ENCODE measurements around the gene PLGRKT. TPM values are rescaled to one million over a fixed set of nuclear protein-coding genes. Genes with fewer than 3 reads are reported as not detected.

The PLGRKT gene
- total and polyA plus RNA-seq, 4 donors, result 4.1 to 11.3 (median 7.2) TPM

DNA sequence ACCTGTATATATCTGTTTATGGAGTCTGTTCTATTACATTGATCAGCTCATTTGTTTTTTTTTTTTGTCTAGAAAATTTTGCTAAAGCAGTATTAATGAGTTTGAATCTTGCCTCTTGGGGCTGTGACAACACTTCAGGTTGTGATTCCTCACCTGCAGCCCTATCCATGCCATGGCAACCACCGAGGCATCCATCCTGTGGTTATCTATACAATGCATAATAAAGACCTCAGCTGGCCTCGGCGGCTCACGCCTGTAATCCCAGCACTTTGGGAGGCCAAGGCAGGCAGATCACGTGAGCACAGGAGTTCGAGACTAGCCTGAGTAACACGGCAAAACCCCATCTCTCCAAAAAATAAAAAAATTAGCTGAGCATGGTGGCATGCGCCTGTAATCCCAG, 44.5 kb upstream of the PLGRKT start:
- DNase-seq (ENCODE audit: low spot score), result no peak
- Histone ChIP-seq H3K4me3 (ENCODE audit: low read depth in 1 of 3, low read length in 3 of 3) (no peak overlapping the region), H3K27ac (ENCODE audit: low read depth in 1 of 2, low read length in 2 of 2) (no peak overlapping the region), H3K36me3 (ENCODE audit: control insufficient read depth in 4 of 4, insufficient read depth in 3 of 4, low read depth in 1 of 4, low read length in 3 of 4) (no peaks in the 10 kb centered on the region), H3K9ac (ENCODE audit: low read depth in 1 of 2, low read length in 2 of 2) (no peak overlapping the region), H3K27me3 (ENCODE audit: control insufficient read depth in 4 of 4, insufficient read depth in 4 of 4, low read length in 3 of 4) (no peaks in the 10 kb centered on the region), H3K9me3 (ENCODE audit: control insufficient read depth in 4 of 4, low read length in 3 of 4) (no peaks in the 10 kb centered on the region), H3K4me1 (ENCODE audit: control insufficient read depth in 4 of 4, insufficient read depth in 4 of 4, low read length in 3 of 4) (no peaks in the 10 kb centered on the region)
- TF ChIP-seq FOXA2 (IDR thresholded peaks at IDR 0.05) (no peak), NR2F2 (IDR thresholded peaks at IDR 0.05) (no peak), RXRA (IDR thresholded peaks at IDR 0.05) (no peak), HNF4G (IDR thresholded peaks at IDR 0.05) (no peak), JUND (IDR thresholded peaks at IDR 0.05) (no peak), GABPA (IDR thresholded peaks at IDR 0.05 in 1 of 2, conservative IDR thresholded peaks at IDR 0.05 in 1 of 2) (no peak), YY1 (IDR thresholded peaks at IDR 0.05) (no peak), SP1 (IDR thresholded peaks at IDR 0.05) (no peak), TAF1 (conservative IDR thresholded peaks at IDR 0.05) (no peak), EGR1 (IDR thresholded peaks at IDR 0.05; ENCODE audit: low read depth in 2 of 2) (no peak), RAD21 (IDR thresholded peaks at IDR 0.05) (no peak)
- TF ChIP-seq, protein P1, sequence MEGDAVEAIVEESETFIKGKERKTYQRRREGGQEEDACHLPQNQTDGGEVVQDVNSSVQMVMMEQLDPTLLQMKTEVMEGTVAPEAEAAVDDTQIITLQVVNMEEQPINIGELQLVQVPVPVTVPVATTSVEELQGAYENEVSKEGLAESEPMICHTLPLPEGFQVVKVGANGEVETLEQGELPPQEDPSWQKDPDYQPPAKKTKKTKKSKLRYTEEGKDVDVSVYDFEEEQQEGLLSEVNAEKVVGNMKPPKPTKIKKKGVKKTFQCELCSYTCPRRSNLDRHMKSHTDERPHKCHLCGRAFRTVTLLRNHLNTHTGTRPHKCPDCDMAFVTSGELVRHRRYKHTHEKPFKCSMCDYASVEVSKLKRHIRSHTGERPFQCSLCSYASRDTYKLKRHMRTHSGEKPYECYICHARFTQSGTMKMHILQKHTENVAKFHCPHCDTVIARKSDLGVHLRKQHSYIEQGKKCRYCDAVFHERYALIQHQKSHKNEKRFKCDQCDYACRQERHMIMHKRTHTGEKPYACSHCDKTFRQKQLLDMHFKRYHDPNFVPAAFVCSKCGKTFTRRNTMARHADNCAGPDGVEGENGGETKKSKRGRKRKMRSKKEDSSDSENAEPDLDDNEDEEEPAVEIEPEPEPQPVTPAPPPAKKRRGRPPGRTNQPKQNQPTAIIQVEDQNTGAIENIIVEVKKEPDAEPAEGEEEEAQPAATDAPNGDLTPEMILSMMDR (IDR thresholded peaks at IDR 0.05; ENCODE audit: low read depth, low read length, missing input control), result no peak
- TF ChIP-seq, protein P2, sequence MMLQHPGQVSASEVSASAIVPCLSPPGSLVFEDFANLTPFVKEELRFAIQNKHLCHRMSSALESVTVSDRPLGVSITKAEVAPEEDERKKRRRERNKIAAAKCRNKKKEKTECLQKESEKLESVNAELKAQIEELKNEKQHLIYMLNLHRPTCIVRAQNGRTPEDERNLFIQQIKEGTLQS (IDR thresholded peaks at IDR 0.05), result no peak
- TF ChIP-seq, protein P3, sequence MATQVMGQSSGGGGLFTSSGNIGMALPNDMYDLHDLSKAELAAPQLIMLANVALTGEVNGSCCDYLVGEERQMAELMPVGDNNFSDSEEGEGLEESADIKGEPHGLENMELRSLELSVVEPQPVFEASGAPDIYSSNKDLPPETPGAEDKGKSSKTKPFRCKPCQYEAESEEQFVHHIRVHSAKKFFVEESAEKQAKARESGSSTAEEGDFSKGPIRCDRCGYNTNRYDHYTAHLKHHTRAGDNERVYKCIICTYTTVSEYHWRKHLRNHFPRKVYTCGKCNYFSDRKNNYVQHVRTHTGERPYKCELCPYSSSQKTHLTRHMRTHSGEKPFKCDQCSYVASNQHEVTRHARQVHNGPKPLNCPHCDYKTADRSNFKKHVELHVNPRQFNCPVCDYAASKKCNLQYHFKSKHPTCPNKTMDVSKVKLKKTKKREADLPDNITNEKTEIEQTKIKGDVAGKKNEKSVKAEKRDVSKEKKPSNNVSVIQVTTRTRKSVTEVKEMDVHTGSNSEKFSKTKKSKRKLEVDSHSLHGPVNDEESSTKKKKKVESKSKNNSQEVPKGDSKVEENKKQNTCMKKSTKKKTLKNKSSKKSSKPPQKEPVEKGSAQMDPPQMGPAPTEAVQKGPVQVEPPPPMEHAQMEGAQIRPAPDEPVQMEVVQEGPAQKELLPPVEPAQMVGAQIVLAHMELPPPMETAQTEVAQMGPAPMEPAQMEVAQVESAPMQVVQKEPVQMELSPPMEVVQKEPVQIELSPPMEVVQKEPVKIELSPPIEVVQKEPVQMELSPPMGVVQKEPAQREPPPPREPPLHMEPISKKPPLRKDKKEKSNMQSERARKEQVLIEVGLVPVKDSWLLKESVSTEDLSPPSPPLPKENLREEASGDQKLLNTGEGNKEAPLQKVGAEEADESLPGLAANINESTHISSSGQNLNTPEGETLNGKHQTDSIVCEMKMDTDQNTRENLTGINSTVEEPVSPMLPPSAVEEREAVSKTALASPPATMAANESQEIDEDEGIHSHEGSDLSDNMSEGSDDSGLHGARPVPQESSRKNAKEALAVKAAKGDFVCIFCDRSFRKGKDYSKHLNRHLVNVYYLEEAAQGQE (IDR thresholded peaks at IDR 0.05), result no peak
- 83% methylated on average over 8 of the region's 8 CpGs for WGBS

DNA sequence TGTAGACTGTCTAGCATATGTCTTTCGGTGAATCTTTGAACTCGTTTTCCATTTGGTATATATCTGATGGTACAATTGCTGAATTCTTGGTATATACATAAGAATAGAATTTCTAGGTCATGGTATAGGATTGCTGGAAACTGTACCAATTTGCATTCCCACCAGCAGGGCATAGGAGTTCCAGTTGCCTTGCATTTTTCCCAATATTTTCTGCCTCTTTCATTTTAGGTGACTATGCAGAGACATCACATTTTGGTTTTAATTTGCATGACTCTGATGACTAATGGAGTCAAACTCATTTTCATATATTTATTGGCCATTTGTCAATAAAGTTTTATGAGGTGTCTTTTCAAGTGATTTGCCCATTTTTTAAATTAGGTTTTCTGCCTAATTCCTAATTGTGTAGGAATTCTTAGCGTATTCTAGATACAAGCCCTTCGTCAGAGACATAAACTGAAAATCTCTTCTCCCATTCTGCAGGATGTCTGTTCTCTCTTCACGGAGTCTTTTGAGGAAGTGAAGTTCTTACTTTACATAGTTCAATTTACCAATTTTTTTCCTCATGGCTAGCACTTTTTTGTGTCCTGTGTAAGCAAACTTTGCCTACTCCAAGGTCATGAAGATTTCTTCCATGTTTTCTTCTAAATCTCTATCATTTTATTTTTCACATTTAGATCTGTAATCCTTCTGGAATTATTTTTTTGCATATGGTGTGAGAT, 43.8 kb upstream of the PLGRKT start:
- Histone ChIP-seq H3K9ac (ENCODE audit: low read depth in 1 of 2, low read length in 2 of 2) (no peak overlapping the region), H3K27me3 (ENCODE audit: control insufficient read depth in 4 of 4, insufficient read depth in 4 of 4, low read length in 3 of 4) (no peaks in the 10 kb centered on the region), H3K4me1 (ENCODE audit: control insufficient read depth in 4 of 4, insufficient read depth in 4 of 4, low read length in 3 of 4) (no peaks in the 10 kb centered on the region), H3K36me3 (ENCODE audit: control insufficient read depth in 4 of 4, insufficient read depth in 3 of 4, low read depth in 1 of 4, low read length in 3 of 4) (no peaks in the 10 kb centered on the region), H3K4me3 (ENCODE audit: low read depth in 1 of 3, low read length in 3 of 3) (no peak overlapping the region), H3K9me3 (ENCODE audit: control insufficient read depth in 4 of 4, low read length in 3 of 4) (no peaks in the 10 kb centered on the region), H3K27ac (ENCODE audit: low read depth in 1 of 2, low read length in 2 of 2) (no peak overlapping the region)
- WGBS, result 82% methylated on average over 5 of the region's 5 CpGs
- TF ChIP-seq, protein P1 (IDR thresholded peaks at IDR 0.05; ENCODE audit: low read depth, low read length, missing input control), result no peak
- TF ChIP-seq RXRA (IDR thresholded peaks at IDR 0.05), result no peak
- no peak for TF ChIP-seq SP1 (IDR thresholded peaks at IDR 0.05)
- TF ChIP-seq, protein P3 (IDR thresholded peaks at IDR 0.05), result no peak
- TF ChIP-seq, protein P2 (IDR thresholded peaks at IDR 0.05), result no peak
- TF ChIP-seq YY1 (IDR thresholded peaks at IDR 0.05), result no peak
- no peak for DNase-seq (ENCODE audit: low spot score)
